G401 (cell line): ENCODE measurements around the gene PCBD2. TPM values are rescaled to one million over a fixed set of nuclear protein-coding genes. Genes with fewer than 3 reads are reported as not detected.
"Not testable (repeated sequence)": the region's sequence is repeated elsewhere in the genome, so short reads cannot be mapped to it uniquely, and the experiment has no call there.

ENCODE experiments used
- DNase-seq: peaks from one replicate; pipeline ENCODE4 v3.0.0-alpha.2; 2015; ENCODE audit warnings: low spot score
- in situ Hi-C: cut with HindIII; loops from 2 replicates; pipeline ENCODE4 v1.10.0; 2016; ENCODE audit warnings: low sequenced_read_pairs, mixed read lengths
- total RNA-seq: library from RNA; depleted of rRNA; stranded (reverse); fragments of >200 nt; shearing (Covaris generic); gene quantifications from 2 replicates; pipeline ENCODE4 v1.2.3, GENCODE V29; 2014; rRNA removed

Gene PCBD2
- 4.0 and 12.7 TPM in 2 replicates for total RNA-seq

GRCh38 chr5:134904610-134905245, at the start of gene PCBD2:
PCBD2 (plus strand) TSS chr5:134905131; CDS start chr5:134905140, 9 bp downstream.
- in situ Hi-C loops: no loop called here
- peak; percentile 82 for DNase-seq

- in situ Hi-C loops, DNase-seq: not testable (repeated sequence)
Measured at GRCh38 chr5:134856465-134856864, 48.5 kb upstream of the PCBD2 start.

- in situ Hi-C loops: no loop called here
- peak; percentile 59 for DNase-seq
Measured at GRCh38 chr5:134857401-134857800, 47.5 kb upstream of the PCBD2 start.

- in situ Hi-C loops: no loop called here
- no peak for DNase-seq
Measured at GRCh38 chr5:134864707-134865106, 40.2 kb upstream of the PCBD2 start.

GRCh38 chr5:134873494-134873893, 31.4 kb upstream of the PCBD2 start:
- DNase-seq: peak; percentile 14
- in situ Hi-C loops: no loop called here

- DNase-seq: peak; percentile 85
- in situ Hi-C loops: no loop called here
Measured at GRCh38 chr5:134873987-134874830, 30.7 kb upstream of the PCBD2 start, which contains the start of gene TXNDC15. TXNDC15 (plus strand) TSS chr5:134874371; CDS start chr5:134874428, 57 bp downstream.

- DNase-seq: peak; percentile 86
- in situ Hi-C loops: no loop called here
Measured at GRCh38 chr5:134874831-134875655, 29.9 kb upstream of the PCBD2 start.

GRCh38 chr5:134877159-134877558, 27.8 kb upstream of the PCBD2 start:
- in situ Hi-C loops: no loop called here

GRCh38 chr5:134878403-134878802, 26.5 kb upstream of the PCBD2 start:
- no peak for DNase-seq
- in situ Hi-C loops: no loop called here

More at GRCh38 chr5:134877159-134877558, 27.8 kb upstream of the PCBD2 start:
- DNase-seq: no peak

- in situ Hi-C loops: no loop called here
- DNase-seq: no peak
Measured at GRCh38 chr5:134879456-134879855, 25.5 kb upstream of the PCBD2 start.

GRCh38 chr5:134880937-134881336, 24.0 kb upstream of the PCBD2 start:
- DNase-seq, in situ Hi-C loops: not testable (repeated sequence)

GRCh38 chr5:134881711-134882110, 23.2 kb upstream of the PCBD2 start:
- in situ Hi-C loops, DNase-seq: not testable (repeated sequence)

GRCh38 chr5:134887593-134888159, 17.3 kb upstream of the PCBD2 start:
- in situ Hi-C loops: no loop called here
- DNase-seq: no peak

GRCh38 chr5:134889335-134889734, 15.6 kb upstream of the PCBD2 start:
- DNase-seq: no peak
- in situ Hi-C loops: no loop called here

GRCh38 chr5:134891473-134891872, 13.5 kb upstream of the PCBD2 start:
- no peak for DNase-seq
- in situ Hi-C loops: no loop called here

- in situ Hi-C loops: no loop called here
- no peak for DNase-seq
Measured at GRCh38 chr5:134892282-134892681, 12.6 kb upstream of the PCBD2 start.

- in situ Hi-C loops: no loop called here
Measured at GRCh38 chr5:134892926-134893325, 12.0 kb upstream of the PCBD2 start.

GRCh38 chr5:134893748-134894505, 11.0 kb upstream of the PCBD2 start:
- DNase-seq: no peak
- in situ Hi-C loops: no loop called here

More at GRCh38 chr5:134892926-134893325, 12.0 kb upstream of the PCBD2 start:
- DNase-seq: no peak
